K562 (cell line): ENCODE measurements around the gene EFCAB5. TPM values are rescaled to one million over a fixed set of nuclear protein-coding genes. Genes with fewer than 3 reads are reported as not detected.

Source experiments
- ASH1L ChIP-seq: fragments of 450-650 bp; IDR thresholded peaks from 2 replicates; pipeline ENCODE4 v1.6.1; 2018; ENCODE audit warnings: borderline replicate concordance, mild to moderate bottlenecking, low read depth; ENCODE audit not compliant: partially characterized antibody
- CBFA2T2 ChIP-seq: fragments of 450-650 bp; conservative IDR thresholded peaks from 2 replicates; pipeline ENCODE4 v1.6.1; 2017; ENCODE audit warnings: mild to moderate bottlenecking
- ESRRA ChIP-seq: fragments of 450-650 bp; IDR thresholded peaks from 2 replicates; pipeline ENCODE4 v1.6.1; 2014; ENCODE audit warnings: low read depth, mild to moderate bottlenecking, moderate library complexity, borderline replicate concordance
- FOXK2 ChIP-seq, 2 experiments: fragments of 450-650 bp; IDR thresholded peaks in 1 of 2; conservative IDR thresholded peaks in 1 of 2; 2 replicates each; pipeline ENCODE4 v1.6.1; 2016; ENCODE audit warnings: low read depth in 2 of 2, mild to moderate bottlenecking in 1 of 2
- GTF2F1 ChIP-seq: IDR thresholded peaks from 2 replicates; pipeline ENCODE4 v1.6.1; 2011; ENCODE audit warnings: low read depth, low read length, improper control_type of control experiment
- HDGF ChIP-seq: fragments of 450-650 bp; IDR thresholded peaks from 2 replicates; pipeline ENCODE4 v1.6.1; 2016
- HNRNPK ChIP-seq: fragments of 200-400 bp; formaldehyde crosslinking; IDR thresholded peaks from one replicate; pipeline ENCODE4 v1.6.1; 2018; ENCODE audit warnings: mild to moderate bottlenecking, low read depth, low read length; ENCODE audit not compliant: poor library complexity, severe bottlenecking
- MAZ ChIP-seq, 2 experiments: fragments of 450-650 bp in 1 of 2; sonication (generic) in 1 of 2; formaldehyde crosslinking; IDR thresholded peaks in 1 of 2; conservative IDR thresholded peaks in 1 of 2; 2 replicates each; pipeline versions ENCODE4 v1.4.0 to v1.5.0; 2020; ENCODE audit warnings: mild to moderate bottlenecking in 1 of 2, missing genetic modification reagents in 1 of 2
- MEF2A ChIP-seq: IDR thresholded peaks from 2 replicates; pipeline ENCODE4 v1.6.1; 2011; ENCODE audit warnings: low read depth, mild to moderate bottlenecking, low read length, moderate library complexity; ENCODE audit not compliant: control insufficient read depth
- POLR2G ChIP-seq: fragments of 200-400 bp; formaldehyde crosslinking; IDR thresholded peaks from 2 replicates; pipeline ENCODE4 v1.6.1; 2017; ENCODE audit warnings: low read depth, mild to moderate bottlenecking, antibody characterized with exemption, low read length, moderate library complexity
- PRMT5 ChIP-seq: sonication (generic); formaldehyde crosslinking; IDR thresholded peaks from 2 replicates; pipeline ENCODE4 v1.5.0; 2020; ENCODE audit warnings: missing genetic modification reagents
- SETDB1 ChIP-seq: IDR thresholded peaks from one replicate; pipeline ENCODE4 v1.6.1; 2012; ENCODE audit warnings: low read length, control low read depth, inconsistent platforms
- SMARCB1 ChIP-seq: IDR thresholded peaks from 2 replicates; pipeline ENCODE4 v1.6.1; 2011; ENCODE audit warnings: improper control_type of control experiment, low read depth; ENCODE audit not compliant: insufficient read length
- SMARCC2 ChIP-seq: fragments of 450-650 bp; IDR thresholded peaks from 2 replicates; pipeline ENCODE4 v1.6.1; 2017; ENCODE audit warnings: antibody characterized with exemption, moderate library complexity, mild to moderate bottlenecking, low read depth
- polyA plus RNA-seq, 8 experiments: library from polyadenylated mRNA; depleted of rRNA in 4 of 8; stranded (reverse) in 5 of 8; unstranded in 3 of 8; fragments of >200 nt; fragmentation: Nextera tagmentation in 2 of 8; fragmentation: Illumina TruSeq in 1 of 8; extraction: Ambion mirVana in 2 of 8; extraction: Trizol in 1 of 8; gene quantifications; 2 replicates each; pipeline versions ENCODE4 v1.2.1 to v1.2.3, GENCODE V29; 2011 to 2014; ENCODE audit warnings: inconsistent platforms in 1 of 8, missing spikeins in 1 of 8
- total RNA-seq, 7 experiments: library from RNA; depleted of rRNA in 6 of 7; stranded (reverse); fragments of >200 nt in 6 of 7; fragmentation: Illumina TruSeq in 2 of 7; extraction: Trizol in 2 of 7; gene quantifications; 2 replicates each; pipeline versions ENCODE4 v1.2.1 to v1.2.3, GENCODE V29; 2011 to 2021; ENCODE audit warnings: low replicate concordance in 1 of 7
- TF ChIP-seq, protein P1 (sequence below): sonication (generic); formaldehyde crosslinking; IDR thresholded peaks from 2 replicates; pipeline ENCODE4 v1.8.1; 2023; ENCODE audit warnings: missing genetic modification reagents, mild to moderate bottlenecking, borderline replicate concordance

The EFCAB5 gene
- total and polyA plus RNA-seq, 9 of the 15 experiments (the other 6 are each of a cell fraction or from before 2014, with no cell fraction given): 0.06 to 0.11 TPM; not detected in 7

DNA sequence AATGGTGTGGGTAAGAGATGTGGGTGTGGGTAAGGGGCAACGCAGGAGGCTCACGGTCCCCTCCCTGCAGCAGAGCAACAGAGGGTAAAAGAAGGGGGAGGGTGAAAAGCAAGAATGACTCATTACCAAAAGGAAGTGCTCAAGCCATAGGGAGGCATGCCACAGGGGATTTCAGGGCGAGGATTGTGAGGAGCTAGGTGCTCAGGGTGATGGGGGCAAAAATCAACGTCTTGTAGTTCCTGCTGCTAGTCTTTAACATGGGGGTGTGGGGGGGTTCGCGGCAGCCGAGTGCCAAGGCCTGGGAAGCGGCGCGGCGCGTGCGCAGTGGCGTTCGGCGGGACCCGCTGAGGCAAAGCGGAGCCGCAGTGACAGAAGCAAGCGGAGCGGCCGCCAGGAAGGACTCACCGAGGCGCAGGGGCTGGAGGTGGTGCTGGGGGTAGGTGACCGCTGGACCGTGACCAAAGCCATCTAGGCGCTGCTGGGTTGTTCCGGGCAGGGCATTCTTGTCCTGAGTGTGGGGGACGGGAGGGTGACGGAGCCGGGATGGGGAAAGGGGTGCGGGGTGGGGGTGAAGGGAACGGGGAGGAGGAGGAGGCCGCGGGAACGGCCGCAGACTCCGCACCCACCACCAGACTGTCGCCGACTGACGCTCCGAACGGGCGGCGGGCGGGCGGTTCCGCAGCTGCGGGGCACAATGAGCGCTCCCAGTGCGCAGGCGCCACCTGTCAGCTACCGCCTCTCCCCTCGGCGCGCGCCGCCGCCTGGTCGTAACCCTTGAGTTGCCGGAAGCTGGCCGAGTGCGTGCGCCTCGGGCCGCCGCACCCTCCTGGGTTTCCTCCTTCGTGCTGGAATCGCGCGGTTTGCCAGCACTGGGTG lies 11.7 kb upstream of the EFCAB5 start, which contains the start of gene SSH2 (continued):
- TF ChIP-seq HNRNPK (peak; percentile 92), MAZ (CRISPR knock-in tag; conservative IDR thresholded peaks at IDR 0.05 in 1 of 2, IDR thresholded peaks at IDR 0.05 in 1 of 2) (peak; percentile 9 to 16; a peak in 1 of 4 replicates), ASH1L (no peak), CBFA2T2 (no peak), HDGF (peak; percentile 64; the same call in 1 of the 2 replicates), MEF2A (no peak), PRMT5 (CRISPR knock-in tag) (no peak), SMARCC2 (no peak), GTF2F1 (no peak), SETDB1 (no peak), ESRRA (no peak), FOXK2 (conservative IDR thresholded peaks at IDR 0.05 in 1 of 2, IDR thresholded peaks at IDR 0.05 in 1 of 2; ENCODE audit: low read depth in 2 of 2) (peak in 1 of 2 experiments; percentile 10; a peak in 1 of 4 replicates), SMARCB1 (peak; percentile 24), POLR2G (peak; percentile 90)
- TF ChIP-seq, protein P1, sequence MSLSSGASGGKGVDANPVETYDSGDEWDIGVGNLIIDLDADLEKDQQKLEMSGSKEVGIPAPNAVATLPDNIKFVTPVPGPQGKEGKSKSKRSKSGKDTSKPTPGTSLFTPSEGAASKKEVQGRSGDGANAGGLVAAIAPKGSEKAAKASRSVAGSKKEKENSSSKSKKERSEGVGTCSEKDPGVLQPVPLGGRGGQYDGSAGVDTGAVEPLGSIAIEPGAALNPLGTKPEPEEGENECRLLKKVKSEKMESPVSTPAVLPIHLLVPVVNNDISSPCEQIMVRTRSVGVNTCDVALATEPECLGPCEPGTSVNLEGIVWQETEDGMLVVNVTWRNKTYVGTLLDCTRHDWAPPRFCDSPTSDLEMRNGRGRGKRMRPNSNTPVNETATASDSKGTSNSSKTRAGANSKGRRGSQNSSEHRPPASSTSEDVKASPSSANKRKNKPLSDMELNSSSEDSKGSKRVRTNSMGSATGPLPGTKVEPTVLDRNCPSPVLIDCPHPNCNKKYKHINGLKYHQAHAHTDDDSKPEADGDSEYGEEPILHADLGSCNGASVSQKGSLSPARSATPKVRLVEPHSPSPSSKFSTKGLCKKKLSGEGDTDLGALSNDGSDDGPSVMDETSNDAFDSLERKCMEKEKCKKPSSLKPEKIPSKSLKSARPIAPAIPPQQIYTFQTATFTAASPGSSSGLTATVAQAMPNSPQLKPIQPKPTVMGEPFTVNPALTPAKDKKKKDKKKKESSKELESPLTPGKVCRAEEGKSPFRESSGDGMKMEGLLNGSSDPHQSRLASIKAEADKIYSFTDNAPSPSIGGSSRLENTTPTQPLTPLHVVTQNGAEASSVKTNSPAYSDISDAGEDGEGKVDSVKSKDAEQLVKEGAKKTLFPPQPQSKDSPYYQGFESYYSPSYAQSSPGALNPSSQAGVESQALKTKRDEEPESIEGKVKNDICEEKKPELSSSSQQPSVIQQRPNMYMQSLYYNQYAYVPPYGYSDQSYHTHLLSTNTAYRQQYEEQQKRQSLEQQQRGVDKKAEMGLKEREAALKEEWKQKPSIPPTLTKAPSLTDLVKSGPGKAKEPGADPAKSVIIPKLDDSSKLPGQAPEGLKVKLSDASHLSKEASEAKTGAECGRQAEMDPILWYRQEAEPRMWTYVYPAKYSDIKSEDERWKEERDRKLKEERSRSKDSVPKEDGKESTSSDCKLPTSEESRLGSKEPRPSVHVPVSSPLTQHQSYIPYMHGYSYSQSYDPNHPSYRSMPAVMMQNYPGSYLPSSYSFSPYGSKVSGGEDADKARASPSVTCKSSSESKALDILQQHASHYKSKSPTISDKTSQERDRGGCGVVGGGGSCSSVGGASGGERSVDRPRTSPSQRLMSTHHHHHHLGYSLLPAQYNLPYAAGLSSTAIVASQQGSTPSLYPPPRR: no peak
